SK-N-SH (cell line): ENCODE data around the gene IFNL4. TPM values are rescaled to one million over a fixed set of nuclear protein-coding genes. Genes with fewer than 3 reads are reported as not detected.

ENCODE experiments used
- polyA plus RNA-seq, 3 experiments: library from polyadenylated mRNA; depleted of rRNA; stranded (reverse); fragments of >200 nt; gene quantifications; 2 replicates each; pipeline ENCODE4 v1.2.3, GENCODE V29; 2012

IFNL4 gene
- polyA plus RNA-seq, 1 of the 3 experiments (the other 2 are of a cell fraction): not detected

Other genes starting within 250 kb of the IFNL4 start
- 5.0 and 5.8 TPM in 2 replicates for gene FBXO27, start 216.3 kb downstream of the IFNL4 start, polyA plus RNA-seq (2012; rRNA removed)
- 0.24 and 0.36 TPM in 2 replicates for gene ACP7, start 164.5 kb downstream of the IFNL4 start, polyA plus RNA-seq (2012; rRNA removed)
- 24.7 and 36.4 TPM in 2 replicates for gene PAK4, start 123.1 kb downstream of the IFNL4 start, polyA plus RNA-seq (2012; rRNA removed)
- 0.05 TPM in 1 of 2 replicates, not detected in the other for gene NCCRP1, start 51.9 kb downstream of the IFNL4 start, polyA plus RNA-seq (2012; rRNA removed)
- gene SYCN, start 44.6 kb downstream of the IFNL4 start, polyA plus RNA-seq (2012; rRNA removed): not detected in 2 replicates
- not detected in 2 replicates for gene IFNL3, start 3.9 kb downstream of the IFNL4 start, polyA plus RNA-seq (2012; rRNA removed)
- gene IFNL2, start 19.5 kb upstream of the IFNL4 start, polyA plus RNA-seq (2012; rRNA removed): not detected in 2 replicates
- not detected in 2 replicates for gene IFNL1, start 47.6 kb upstream of the IFNL4 start, polyA plus RNA-seq (2012; rRNA removed)
- gene LRFN1, start 72.0 kb upstream of the IFNL4 start, polyA plus RNA-seq (2012; rRNA removed): 0.80 and 2.7 TPM in 2 replicates
- gene GMFG, start 87.2 kb upstream of the IFNL4 start, polyA plus RNA-seq (2012; rRNA removed): 0.21 TPM in 1 of 2 replicates, not detected in the other
- 62.2 and 83.0 TPM in 2 replicates for gene SAMD4B, start 93.6 kb upstream of the IFNL4 start, polyA plus RNA-seq (2012; rRNA removed)
- gene PAF1, start 142.2 kb upstream of the IFNL4 start, polyA plus RNA-seq (2012; rRNA removed): 57.6 and 65.3 TPM in 2 replicates
- 32.0 and 33.1 TPM in 2 replicates for gene MED29, start 142.5 kb upstream of the IFNL4 start, polyA plus RNA-seq (2012; rRNA removed)
- gene ZFP36, start 158.0 kb upstream of the IFNL4 start, polyA plus RNA-seq (2012; rRNA removed): 19.7 and 49.3 TPM in 2 replicates
- 13.6 and 13.8 TPM in 2 replicates for gene PLEKHG2, start 163.8 kb upstream of the IFNL4 start, polyA plus RNA-seq (2012; rRNA removed)
- 5,038 and 7,541 TPM in 2 replicates for gene RPS16, start 187.1 kb upstream of the IFNL4 start, polyA plus RNA-seq (2012; rRNA removed)
- 115 and 137 TPM in 2 replicates for gene SUPT5H, start 196.7 kb upstream of the IFNL4 start, polyA plus RNA-seq (2012; rRNA removed)
- 83.8 and 98.1 TPM in 2 replicates for gene TIMM50, start 232.0 kb upstream of the IFNL4 start, polyA plus RNA-seq (2012; rRNA removed)